Measurements from ENCODE around the gene RFTN1. TPM values are rescaled to one million over a fixed set of nuclear protein-coding genes. Genes with fewer than 3 reads are reported as not detected.
A peak's percentile ranks its signal among the peaks of the same experiment; 100 is the strongest.

The RFTN1 gene
- polyA plus RNA-seq, 2 of the 4 experiments (the other 2 are of a cell fraction): 1.8 to 3.7 TPM

DNA sequence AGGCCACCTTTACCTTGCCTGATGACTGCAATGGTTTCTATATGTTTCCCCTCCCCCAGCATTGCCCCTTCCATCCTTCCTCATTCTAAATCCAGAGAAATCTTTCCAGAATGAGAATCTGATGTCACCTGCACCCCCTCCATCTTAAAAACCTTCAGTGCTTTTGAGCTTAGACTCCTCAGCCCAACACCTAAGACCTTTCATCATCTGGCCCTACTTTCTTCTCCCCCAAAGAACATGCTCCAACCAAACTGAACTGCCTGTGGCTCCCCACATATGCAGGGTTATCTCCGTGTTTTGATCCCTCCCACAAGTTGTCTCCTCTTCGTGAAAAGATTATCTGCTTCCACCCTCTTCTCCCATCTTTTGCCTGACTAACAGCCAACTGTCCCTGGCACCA, 27.3 kb downstream of the RFTN1 start:
- no peak overlapping the region for H3K4me3 ChIP-seq
- ATAC-seq: no peak
- ChIA-PET POLR2A (no interaction called here), CTCF (no interaction called here)
- FAIRE-seq: no peak
- no peak overlapping the region for H3K4me2 ChIP-seq
- peaks cover 46% of the 10 kb centered on the region for H3K4me1 ChIP-seq
- no peaks in the 10 kb centered on the region; the same call in 2 of the 3 replicates for H3K9me3 ChIP-seq
- 56% methylated on average over 2 of the region's 2 CpGs for WGBS (ENCODE audit: missing lambda C conversion rate)
- TF ChIP-seq ZNF302 (CRISPR knock-in tag; IDR thresholded peaks at IDR 0.05): no peak
- H3K27ac ChIP-seq: no peak overlapping the region
- DNase-seq (ENCODE audit: low read depth in 1 of 2, low spot score in 1 of 2): no peak

DNA sequence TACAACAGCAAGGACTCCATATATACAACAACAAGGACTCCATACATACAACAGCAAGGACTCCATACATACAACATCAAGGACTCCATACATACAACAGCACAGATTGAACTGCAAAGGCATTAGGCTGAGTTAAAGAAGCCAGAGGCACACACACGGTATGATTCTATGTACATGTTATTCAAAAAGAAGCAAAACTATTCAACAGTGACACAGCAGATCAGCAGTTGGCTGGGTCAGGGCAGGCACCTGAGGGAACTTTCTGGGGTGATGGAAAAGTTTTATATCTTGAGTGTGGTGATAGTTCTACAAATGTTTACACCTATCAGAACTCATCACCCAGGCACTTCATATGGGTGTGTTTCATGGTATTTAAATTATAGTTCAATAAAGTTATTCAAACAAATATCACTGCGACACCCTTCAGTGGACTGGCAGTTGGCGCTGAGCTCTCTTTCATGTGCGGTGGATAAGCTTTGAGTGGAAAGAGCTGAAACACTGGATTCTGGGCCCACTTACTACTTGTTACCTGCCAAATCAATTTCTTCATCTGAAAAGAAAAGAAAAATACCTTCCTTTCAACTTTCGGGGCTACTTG, 28.0 kb downstream of the RFTN1 start:
- Histone ChIP-seq H3K4me1 (peaks cover 51% of the 10 kb centered on the region), H3K4me2 (no peak overlapping the region), H3K9me3 (no peaks in the 10 kb centered on the region), H3K4me3 (no peak overlapping the region), H3K27ac (0 out of 6 replicates have a peak overlapping the region, but pooled peaks of 1 of the 2 experiments have one; percentile 12)
- 81% methylated on average over 5 of the region's 5 CpGs for WGBS (ENCODE audit: missing lambda C conversion rate)
- ATAC-seq (no peak), FAIRE-seq (no peak), DNase-seq (ENCODE audit: low read depth in 1 of 2, low spot score in 1 of 2) (no peak)
- CTCF ChIA-PET: no interaction called here
- TF ChIP-seq MYC (IDR thresholded peaks at IDR 0.05; ENCODE audit: borderline replicate concordance, low read length) (no peak), RAD21 (conservative IDR thresholded peaks at IDR 0.05 in 1 of 2, IDR thresholded peaks at IDR 0.05 in 1 of 2) (no peak), KDM1A (IDR thresholded peaks at IDR 0.05; ENCODE audit: low read depth) (no peak), KDM5A (IDR thresholded peaks at IDR 0.05) (no peak), RFX5 (IDR thresholded peaks at IDR 0.05) (no peak), POLR2A (IDR thresholded peaks at IDR 0.05; ENCODE audit: low read length) (no peak), FOSB (CRISPR knock-in tag; IDR thresholded peaks at IDR 0.05) (no peak), FOXS1 (CRISPR knock-in tag; IDR thresholded peaks at IDR 0.05) (no peak), HOXB5 (CRISPR knock-in tag; IDR thresholded peaks at IDR 0.05) (no peak), HOXB13 (CRISPR knock-in tag; IDR thresholded peaks at IDR 0.05; ENCODE audit: low read depth) (no peak), ESRRA (IDR thresholded peaks at IDR 0.05; ENCODE audit: borderline replicate concordance, low read length) (no peak), JUN (IDR thresholded peaks at IDR 0.05) (no peak), HOXA7 (CRISPR knock-in tag; IDR thresholded peaks at IDR 0.05) (no peak), MAFK (IDR thresholded peaks at IDR 0.05; ENCODE audit: partially characterized antibody) (no peak)
- TF ChIP-seq, protein P1, sequence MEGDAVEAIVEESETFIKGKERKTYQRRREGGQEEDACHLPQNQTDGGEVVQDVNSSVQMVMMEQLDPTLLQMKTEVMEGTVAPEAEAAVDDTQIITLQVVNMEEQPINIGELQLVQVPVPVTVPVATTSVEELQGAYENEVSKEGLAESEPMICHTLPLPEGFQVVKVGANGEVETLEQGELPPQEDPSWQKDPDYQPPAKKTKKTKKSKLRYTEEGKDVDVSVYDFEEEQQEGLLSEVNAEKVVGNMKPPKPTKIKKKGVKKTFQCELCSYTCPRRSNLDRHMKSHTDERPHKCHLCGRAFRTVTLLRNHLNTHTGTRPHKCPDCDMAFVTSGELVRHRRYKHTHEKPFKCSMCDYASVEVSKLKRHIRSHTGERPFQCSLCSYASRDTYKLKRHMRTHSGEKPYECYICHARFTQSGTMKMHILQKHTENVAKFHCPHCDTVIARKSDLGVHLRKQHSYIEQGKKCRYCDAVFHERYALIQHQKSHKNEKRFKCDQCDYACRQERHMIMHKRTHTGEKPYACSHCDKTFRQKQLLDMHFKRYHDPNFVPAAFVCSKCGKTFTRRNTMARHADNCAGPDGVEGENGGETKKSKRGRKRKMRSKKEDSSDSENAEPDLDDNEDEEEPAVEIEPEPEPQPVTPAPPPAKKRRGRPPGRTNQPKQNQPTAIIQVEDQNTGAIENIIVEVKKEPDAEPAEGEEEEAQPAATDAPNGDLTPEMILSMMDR (IDR thresholded peaks at IDR 0.05): no peak
- TF ChIP-seq, protein P2, sequence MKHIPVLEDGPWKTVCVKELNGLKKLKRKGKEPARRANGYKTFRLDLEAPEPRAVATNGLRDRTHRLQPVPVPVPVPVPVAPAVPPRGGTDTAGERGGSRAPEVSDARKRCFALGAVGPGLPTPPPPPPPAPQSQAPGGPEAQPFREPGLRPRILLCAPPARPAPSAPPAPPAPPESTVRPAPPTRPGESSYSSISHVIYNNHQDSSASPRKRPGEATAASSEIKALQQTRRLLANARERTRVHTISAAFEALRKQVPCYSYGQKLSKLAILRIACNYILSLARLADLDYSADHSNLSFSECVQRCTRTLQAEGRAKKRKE (CRISPR knock-in tag; IDR thresholded peaks at IDR 0.05; ENCODE audit: low read depth): no peak
- POLR2A ChIA-PET: no interaction called here

DNA sequence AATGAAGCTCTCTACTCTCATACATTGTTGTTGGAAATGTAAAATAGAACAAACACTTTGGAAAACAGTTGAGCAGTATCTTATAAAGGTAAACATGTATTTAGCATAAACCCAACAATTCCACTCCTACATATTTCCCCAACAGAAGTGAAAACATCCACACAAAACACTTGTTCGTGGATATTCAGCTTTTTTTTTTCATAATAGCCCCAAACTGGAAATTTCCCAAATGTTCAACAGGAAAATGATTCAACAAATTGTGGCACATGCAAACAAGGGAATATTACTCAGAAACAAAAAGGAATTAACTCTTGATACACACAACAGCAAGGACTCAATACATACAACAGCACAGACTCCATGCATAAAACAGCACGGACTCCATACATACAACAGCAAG, 28.5 kb downstream of the RFTN1 start:
- H3K9me3 ChIP-seq: no peaks in the 10 kb centered on the region
- FAIRE-seq: no peak
- H3K4me2 ChIP-seq: no peak overlapping the region
- H3K27ac ChIP-seq: no peak overlapping the region
- 68% methylated on average over 2 of the region's 2 CpGs for WGBS (ENCODE audit: missing lambda C conversion rate)
- H3K4me3 ChIP-seq: no peak overlapping the region
- POLR2A ChIA-PET: no interaction called here
- ATAC-seq: no peak
- peaks cover 50% of the 10 kb centered on the region for H3K4me1 ChIP-seq
- CTCF ChIA-PET: interaction anchor here (0.6 kb wide), 1 partner anchor 53 kb away, joined by 3 read pairs; no protein-coding TSS in a partner anchor
- TF ChIP-seq HOXB13 (CRISPR knock-in tag; IDR thresholded peaks at IDR 0.05; ENCODE audit: low read depth): no peak
- TF ChIP-seq ZSCAN20 (CRISPR knock-in tag; IDR thresholded peaks at IDR 0.05): no peak
- TF ChIP-seq, protein P3, sequence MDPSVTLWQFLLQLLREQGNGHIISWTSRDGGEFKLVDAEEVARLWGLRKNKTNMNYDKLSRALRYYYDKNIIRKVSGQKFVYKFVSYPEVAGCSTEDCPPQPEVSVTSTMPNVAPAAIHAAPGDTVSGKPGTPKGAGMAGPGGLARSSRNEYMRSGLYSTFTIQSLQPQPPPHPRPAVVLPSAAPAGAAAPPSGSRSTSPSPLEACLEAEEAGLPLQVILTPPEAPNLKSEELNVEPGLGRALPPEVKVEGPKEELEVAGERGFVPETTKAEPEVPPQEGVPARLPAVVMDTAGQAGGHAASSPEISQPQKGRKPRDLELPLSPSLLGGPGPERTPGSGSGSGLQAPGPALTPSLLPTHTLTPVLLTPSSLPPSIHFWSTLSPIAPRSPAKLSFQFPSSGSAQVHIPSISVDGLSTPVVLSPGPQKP (IDR thresholded peaks at IDR 0.05; ENCODE audit: low read depth, low read length): no peak
- no peak for TF ChIP-seq CEBPB (IDR thresholded peaks at IDR 0.05)
- TF ChIP-seq EP300 (IDR thresholded peaks at IDR 0.05): no peak
- TF ChIP-seq NPAS2 (CRISPR knock-in tag; IDR thresholded peaks at IDR 0.05; ENCODE audit: borderline replicate concordance): no peak
- TF ChIP-seq JUN (IDR thresholded peaks at IDR 0.05): no peak
- TF ChIP-seq, protein P1 (IDR thresholded peaks at IDR 0.05): no peak
- TF ChIP-seq, protein P4, sequence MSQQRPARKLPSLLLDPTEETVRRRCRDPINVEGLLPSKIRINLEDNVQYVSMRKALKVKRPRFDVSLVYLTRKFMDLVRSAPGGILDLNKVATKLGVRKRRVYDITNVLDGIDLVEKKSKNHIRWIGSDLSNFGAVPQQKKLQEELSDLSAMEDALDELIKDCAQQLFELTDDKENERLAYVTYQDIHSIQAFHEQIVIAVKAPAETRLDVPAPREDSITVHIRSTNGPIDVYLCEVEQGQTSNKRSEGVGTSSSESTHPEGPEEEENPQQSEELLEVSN (IDR thresholded peaks at IDR 0.05; ENCODE audit: borderline replicate concordance, low read depth): no peak
- TF ChIP-seq RCOR1 (IDR thresholded peaks at IDR 0.05; ENCODE audit: low read depth, low read length): no peak
- no peak for DNase-seq (ENCODE audit: low read depth in 1 of 2, low spot score in 1 of 2)
